ENCODE measurements around the gene DLK1. TPM values are rescaled to one million over a fixed set of nuclear protein-coding genes. Genes with fewer than 3 reads are reported as not detected.

The DLK1 gene
- total RNA-seq, 1 experiment from 2014 or later: 0.69 TPM

DNA sequence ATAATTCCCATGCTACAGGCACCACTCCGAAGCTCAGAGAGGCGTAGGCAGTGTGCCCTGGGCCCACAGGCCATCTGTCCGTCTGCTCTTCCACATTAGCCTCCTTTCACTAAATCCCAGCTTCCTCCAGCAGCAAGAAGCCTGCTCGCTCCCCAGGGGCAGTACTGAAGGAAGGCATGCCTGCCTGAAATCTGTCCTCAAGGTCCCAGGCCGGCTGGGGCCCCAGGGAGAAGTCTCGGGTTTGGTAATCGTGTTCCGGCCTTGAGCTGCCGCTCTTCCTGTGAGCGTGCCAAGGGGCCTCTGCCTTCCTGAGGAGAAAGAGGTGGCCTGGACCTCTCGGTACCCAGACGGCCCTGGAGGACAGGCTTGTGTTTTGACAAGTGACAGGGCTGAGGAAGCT lies 15.2 kb upstream of the DLK1 start:
- H3K4me3 ChIP-seq (ENCODE audit: low read depth in 2 of 2, low read length in 2 of 2): no peak overlapping the region
- no peaks in the 10 kb centered on the region for H3K27me3 ChIP-seq (ENCODE audit: control insufficient read depth, insufficient read depth, low read length)
- peaks cover 8% of the 10 kb centered on the region for H3K4me1 ChIP-seq (ENCODE audit: control insufficient read depth, insufficient read depth, low read length)
- TF ChIP-seq POLR2AphosphoS5 (IDR thresholded peaks at IDR 0.05; ENCODE audit: low read depth, low read length) (no peak), TCF7L2 (IDR thresholded peaks at IDR 0.05; ENCODE audit: low read depth, low read length) (no peak), SIN3A (IDR thresholded peaks at IDR 0.05; ENCODE audit: borderline replicate concordance, insufficient read depth, low read depth, low read length) (no peak)
- TF ChIP-seq, protein P1, sequence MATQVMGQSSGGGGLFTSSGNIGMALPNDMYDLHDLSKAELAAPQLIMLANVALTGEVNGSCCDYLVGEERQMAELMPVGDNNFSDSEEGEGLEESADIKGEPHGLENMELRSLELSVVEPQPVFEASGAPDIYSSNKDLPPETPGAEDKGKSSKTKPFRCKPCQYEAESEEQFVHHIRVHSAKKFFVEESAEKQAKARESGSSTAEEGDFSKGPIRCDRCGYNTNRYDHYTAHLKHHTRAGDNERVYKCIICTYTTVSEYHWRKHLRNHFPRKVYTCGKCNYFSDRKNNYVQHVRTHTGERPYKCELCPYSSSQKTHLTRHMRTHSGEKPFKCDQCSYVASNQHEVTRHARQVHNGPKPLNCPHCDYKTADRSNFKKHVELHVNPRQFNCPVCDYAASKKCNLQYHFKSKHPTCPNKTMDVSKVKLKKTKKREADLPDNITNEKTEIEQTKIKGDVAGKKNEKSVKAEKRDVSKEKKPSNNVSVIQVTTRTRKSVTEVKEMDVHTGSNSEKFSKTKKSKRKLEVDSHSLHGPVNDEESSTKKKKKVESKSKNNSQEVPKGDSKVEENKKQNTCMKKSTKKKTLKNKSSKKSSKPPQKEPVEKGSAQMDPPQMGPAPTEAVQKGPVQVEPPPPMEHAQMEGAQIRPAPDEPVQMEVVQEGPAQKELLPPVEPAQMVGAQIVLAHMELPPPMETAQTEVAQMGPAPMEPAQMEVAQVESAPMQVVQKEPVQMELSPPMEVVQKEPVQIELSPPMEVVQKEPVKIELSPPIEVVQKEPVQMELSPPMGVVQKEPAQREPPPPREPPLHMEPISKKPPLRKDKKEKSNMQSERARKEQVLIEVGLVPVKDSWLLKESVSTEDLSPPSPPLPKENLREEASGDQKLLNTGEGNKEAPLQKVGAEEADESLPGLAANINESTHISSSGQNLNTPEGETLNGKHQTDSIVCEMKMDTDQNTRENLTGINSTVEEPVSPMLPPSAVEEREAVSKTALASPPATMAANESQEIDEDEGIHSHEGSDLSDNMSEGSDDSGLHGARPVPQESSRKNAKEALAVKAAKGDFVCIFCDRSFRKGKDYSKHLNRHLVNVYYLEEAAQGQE (IDR thresholded peaks at IDR 0.05; ENCODE audit: insufficient read depth in 1 of 2, low read depth in 2 of 2, low read length in 1 of 2): no peak
- TF ChIP-seq, protein P2, sequence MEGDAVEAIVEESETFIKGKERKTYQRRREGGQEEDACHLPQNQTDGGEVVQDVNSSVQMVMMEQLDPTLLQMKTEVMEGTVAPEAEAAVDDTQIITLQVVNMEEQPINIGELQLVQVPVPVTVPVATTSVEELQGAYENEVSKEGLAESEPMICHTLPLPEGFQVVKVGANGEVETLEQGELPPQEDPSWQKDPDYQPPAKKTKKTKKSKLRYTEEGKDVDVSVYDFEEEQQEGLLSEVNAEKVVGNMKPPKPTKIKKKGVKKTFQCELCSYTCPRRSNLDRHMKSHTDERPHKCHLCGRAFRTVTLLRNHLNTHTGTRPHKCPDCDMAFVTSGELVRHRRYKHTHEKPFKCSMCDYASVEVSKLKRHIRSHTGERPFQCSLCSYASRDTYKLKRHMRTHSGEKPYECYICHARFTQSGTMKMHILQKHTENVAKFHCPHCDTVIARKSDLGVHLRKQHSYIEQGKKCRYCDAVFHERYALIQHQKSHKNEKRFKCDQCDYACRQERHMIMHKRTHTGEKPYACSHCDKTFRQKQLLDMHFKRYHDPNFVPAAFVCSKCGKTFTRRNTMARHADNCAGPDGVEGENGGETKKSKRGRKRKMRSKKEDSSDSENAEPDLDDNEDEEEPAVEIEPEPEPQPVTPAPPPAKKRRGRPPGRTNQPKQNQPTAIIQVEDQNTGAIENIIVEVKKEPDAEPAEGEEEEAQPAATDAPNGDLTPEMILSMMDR (IDR thresholded peaks at IDR 0.05): no peak
- BruUV-seq (replicated peaks): no TSS peak
- no peak overlapping the region for H3K27ac ChIP-seq (ENCODE audit: low read length)
- H3K36me3 ChIP-seq (ENCODE audit: control insufficient read depth, insufficient read depth, low read length): no peaks in the 10 kb centered on the region
- CTCF ChIA-PET: no interaction called here
- in situ Hi-C loops (cut with HindIII; ENCODE audit: low pct_unique_long_range_greater_than_20kb, low sequenced_read_pairs) (no loop called here), intact Hi-C loops (cut with micrococcal nuclease; ENCODE audit: unreplicated experiment) (no loop called here)
- POLR2A ChIA-PET: no interaction called here
- DNase-seq (ENCODE audit: low read depth, low spot score) (no peak), ATAC-seq (no peak)
- H3K9me3 ChIP-seq (ENCODE audit: control insufficient read depth, insufficient read depth, low read depth, low read length): no peaks in the 10 kb centered on the region

DNA sequence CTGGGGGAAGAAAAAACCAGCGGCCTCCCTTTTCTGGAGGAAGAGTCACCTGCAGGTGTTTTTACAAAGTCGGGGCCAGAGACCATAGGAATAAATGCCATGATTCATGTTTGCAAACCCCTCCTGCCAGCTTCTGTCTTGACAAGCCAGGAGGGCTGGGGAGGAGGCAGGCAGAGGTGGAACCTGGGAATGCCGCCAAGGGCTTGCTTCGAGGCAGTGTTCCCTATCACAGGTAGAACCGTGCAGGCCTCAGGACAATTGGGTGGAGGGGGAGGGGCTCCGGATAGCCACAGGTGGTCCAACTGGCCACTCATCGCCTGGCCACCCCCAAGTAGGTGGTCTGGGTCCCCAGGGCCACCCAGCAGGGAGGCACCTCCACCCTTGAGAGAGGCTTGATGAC lies 14.2 kb upstream of the DLK1 start:
- peaks cover 8% of the 10 kb centered on the region for H3K4me1 ChIP-seq (ENCODE audit: control insufficient read depth, insufficient read depth, low read length)
- H3K27ac ChIP-seq (ENCODE audit: low read length): no peak overlapping the region
- ChIA-PET POLR2A (no interaction called here), CTCF (no interaction called here)
- in situ Hi-C loops (cut with HindIII; ENCODE audit: low pct_unique_long_range_greater_than_20kb, low sequenced_read_pairs) (no loop called here), intact Hi-C loops (cut with micrococcal nuclease; ENCODE audit: unreplicated experiment) (no loop called here)
- no peak for TF ChIP-seq TCF7L2 (IDR thresholded peaks at IDR 0.05; ENCODE audit: low read depth, low read length)
- TF ChIP-seq, protein P2 (IDR thresholded peaks at IDR 0.05): no peak
- no peak for TF ChIP-seq SIN3A (IDR thresholded peaks at IDR 0.05; ENCODE audit: borderline replicate concordance, insufficient read depth, low read depth, low read length)
- TF ChIP-seq, protein P1 (IDR thresholded peaks at IDR 0.05; ENCODE audit: insufficient read depth in 1 of 2, low read depth in 2 of 2, low read length in 1 of 2): no peak
- TF ChIP-seq POLR2AphosphoS5 (IDR thresholded peaks at IDR 0.05; ENCODE audit: low read depth, low read length): no peak
- BruUV-seq (replicated peaks): no TSS peak
- no peak for DNase-seq (ENCODE audit: low read depth, low spot score)
- no peak overlapping the region for H3K4me3 ChIP-seq (ENCODE audit: low read depth in 2 of 2, low read length in 2 of 2)
- no peaks in the 10 kb centered on the region for H3K36me3 ChIP-seq (ENCODE audit: control insufficient read depth, insufficient read depth, low read length)
- no peaks in the 10 kb centered on the region for H3K27me3 ChIP-seq (ENCODE audit: control insufficient read depth, insufficient read depth, low read length)
- no peaks in the 10 kb centered on the region for H3K9me3 ChIP-seq (ENCODE audit: control insufficient read depth, insufficient read depth, low read depth, low read length)
- ATAC-seq: no peak

Measured in Panc1 (cell line).